Heart left ventricle (tissue), 13 donors: ENCODE data around the gene PRM3.

Experiments
- POLR2A ChIP-seq, 2 donors: fragments of 450-650 bp; IDR thresholded peaks; one replicate each; pipeline ENCODE4 v1.6.1; 2017; ENCODE audit warnings: antibody characterized with exemption in 2 of 2, mild to moderate bottlenecking in 2 of 2, moderate library complexity in 2 of 2
- TF ChIP-seq, protein P1 (sequence below), 12 donors: fragments of 200-600 bp; sonication (generic) in 4 of 12; IDR thresholded peaks; one replicate each; pipeline versions ENCODE4 v1.5.0 to v1.8.0; 2018 to 2022; ENCODE audit warnings: antibody characterized with exemption in 12 of 12, mild to moderate bottlenecking in 5 of 12
- donor health status: ischemic (EF 13 %, LVEDD 7.1; RV severe dilation, severe dysfunction).
- donor health status: DM: no; HTN: yes; CAD: no.
- donor health status: DM: no; HTN: no; CAD: no.
- donor health status: ischemic (EF 25% LVEDD 6.9; RV normal size, moderate dysfunction).
- donor health status: ischemic (EF 25% LVEDD 5.7; RV mildly dilated, moderate dysfunction).
- donor health status: ischemic (EF 35%, LVEDD 5.7; RV mildly dilated, moderate dysfunction).
- donor health status: nonischemic (EF 11% LVEDD 7.7; RV severe dilation, severe dysfunction).
- donor health status: DM: yes; HTN: yes; CAD: no.
- donor health status: PGD.
- donor health status: ischemic (EF 29% LVEDD 5.4; RV normal size, mild dysfunction).
- donor health status: nonischemic (EF 23%, LVEDD 6.1; RV moderate dilation, normal function).

DNA sequence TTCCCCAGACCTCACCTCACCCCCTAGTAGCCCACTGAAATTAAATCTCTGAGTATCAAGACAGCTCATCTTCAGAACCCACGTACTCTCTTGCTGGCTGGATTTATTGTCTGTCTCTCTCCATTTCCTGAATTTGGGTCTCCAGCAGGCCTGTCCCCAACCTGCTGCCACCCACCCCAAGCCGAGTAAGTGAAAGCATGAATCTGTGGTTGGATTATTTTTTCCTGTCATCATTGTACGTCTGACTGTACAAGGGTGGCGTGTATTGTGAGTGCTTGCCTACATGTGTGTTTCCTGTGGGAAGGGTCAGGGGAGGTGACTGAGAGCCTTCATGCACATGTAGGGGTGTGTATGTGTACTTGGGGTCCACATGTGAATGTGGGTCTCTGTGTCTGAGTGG is 9.7 kb downstream of the PRM3 start:
- TF ChIP-seq, protein P1, sequence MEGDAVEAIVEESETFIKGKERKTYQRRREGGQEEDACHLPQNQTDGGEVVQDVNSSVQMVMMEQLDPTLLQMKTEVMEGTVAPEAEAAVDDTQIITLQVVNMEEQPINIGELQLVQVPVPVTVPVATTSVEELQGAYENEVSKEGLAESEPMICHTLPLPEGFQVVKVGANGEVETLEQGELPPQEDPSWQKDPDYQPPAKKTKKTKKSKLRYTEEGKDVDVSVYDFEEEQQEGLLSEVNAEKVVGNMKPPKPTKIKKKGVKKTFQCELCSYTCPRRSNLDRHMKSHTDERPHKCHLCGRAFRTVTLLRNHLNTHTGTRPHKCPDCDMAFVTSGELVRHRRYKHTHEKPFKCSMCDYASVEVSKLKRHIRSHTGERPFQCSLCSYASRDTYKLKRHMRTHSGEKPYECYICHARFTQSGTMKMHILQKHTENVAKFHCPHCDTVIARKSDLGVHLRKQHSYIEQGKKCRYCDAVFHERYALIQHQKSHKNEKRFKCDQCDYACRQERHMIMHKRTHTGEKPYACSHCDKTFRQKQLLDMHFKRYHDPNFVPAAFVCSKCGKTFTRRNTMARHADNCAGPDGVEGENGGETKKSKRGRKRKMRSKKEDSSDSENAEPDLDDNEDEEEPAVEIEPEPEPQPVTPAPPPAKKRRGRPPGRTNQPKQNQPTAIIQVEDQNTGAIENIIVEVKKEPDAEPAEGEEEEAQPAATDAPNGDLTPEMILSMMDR (IDR thresholded peaks at IDR 0.05): no peak
- no peak for TF ChIP-seq POLR2A (IDR thresholded peaks at IDR 0.05)
